PC-9 (cell line): ENCODE measurements around the gene PPM1H.

Experiments used
- CTCF ChIP-seq: fragments of 200-600 bp; sonication (generic); conservative IDR thresholded peaks from 2 replicates; pipeline ENCODE4 v1.6.1; 2017; ENCODE audit warnings: mixed run types, antibody characterized with exemption, mild to moderate bottlenecking, moderate library complexity
- EZH2 ChIP-seq: fragments of 200-600 bp; sonication (generic); IDR thresholded peaks from 2 replicates; pipeline ENCODE4 v1.8.0; 2017; ENCODE audit warnings: antibody characterized with exemption, low read depth

- TF ChIP-seq EZH2 (no peak), CTCF (no peak)
Measured at GRCh38 chr12:62598846-62599245, 336.1 kb downstream of the PPM1H start.
